T-helper 1 cell treated with Interleukin-12 subunit alpha and Interleukin-12 subunit beta and Interleukin-4 antibody, amounts not matched to agents 30 μg/mL and 1 μg/mL, for 36 hours (primary cell): ENCODE measurements around the gene CTU2.
A peak's percentile ranks its signal among the peaks of the same experiment; 100 is the strongest.

Experiments
- H3K27ac Mint-ChIP-seq: one replicate; pipeline ENCODE4 v1.8.0; 2021; ENCODE audit warnings: mild to moderate bottlenecking, mixed read lengths
- H3K27me3 Mint-ChIP-seq: one replicate; pipeline ENCODE4 v1.8.0; 2021; ENCODE audit warnings: low read depth, mixed read lengths
- H3K36me3 Mint-ChIP-seq: one replicate; pipeline ENCODE4 v1.8.0; 2021; ENCODE audit warnings: low read depth, mixed read lengths
- H3K4me1 Mint-ChIP-seq: one replicate; pipeline ENCODE4 v1.8.0; 2021; ENCODE audit warnings: low read depth, mixed read lengths
- H3K4me3 Mint-ChIP-seq: one replicate; pipeline ENCODE4 v1.8.0; 2021; ENCODE audit warnings: mild to moderate bottlenecking, moderate library complexity, mixed read lengths
- H3K9me3 Mint-ChIP-seq: one replicate; pipeline ENCODE4 v1.8.0; 2021; ENCODE audit warnings: mixed read lengths

Gene CTU2

GRCh38 chr16:88673716-88674379 lies 32.5 kb upstream of the CTU2 start:
- H3K4me1 Mint-ChIP-seq: no peaks in the 10 kb centered on the region
- H3K9me3 Mint-ChIP-seq: no peaks in the 10 kb centered on the region
- H3K27me3 Mint-ChIP-seq: no peaks in the 10 kb centered on the region
- H3K36me3 Mint-ChIP-seq: no peaks in the 10 kb centered on the region
- no peak overlapping the region for H3K27ac Mint-ChIP-seq
- H3K4me3 Mint-ChIP-seq: no peak overlapping the region

- no peak overlapping the region for H3K27ac Mint-ChIP-seq
- H3K27me3 Mint-ChIP-seq: no peaks in the 10 kb centered on the region
- no peak overlapping the region for H3K4me3 Mint-ChIP-seq
- peaks cover 9% of the 10 kb centered on the region for H3K4me1 Mint-ChIP-seq
- peaks cover 5% of the 10 kb centered on the region for H3K36me3 Mint-ChIP-seq
- H3K9me3 Mint-ChIP-seq: no peaks in the 10 kb centered on the region
Observed at GRCh38 chr16:88676502-88677242, 29.6 kb upstream of the CTU2 start.

GRCh38 chr16:88677721-88678120 lies 28.6 kb upstream of the CTU2 start:
- Mint-ChIP-seq H3K4me1 (peaks cover 18% of the 10 kb centered on the region), H3K9me3 (no peaks in the 10 kb centered on the region), H3K4me3 (no peak overlapping the region), H3K27me3 (no peaks in the 10 kb centered on the region), H3K27ac (no peak overlapping the region), H3K36me3 (peaks cover 5% of the 10 kb centered on the region)

- no peaks in the 10 kb centered on the region for H3K9me3 Mint-ChIP-seq
- H3K27ac Mint-ChIP-seq: no peak overlapping the region
- no peaks in the 10 kb centered on the region for H3K27me3 Mint-ChIP-seq
- H3K36me3 Mint-ChIP-seq: peaks cover 5% of the 10 kb centered on the region
- peaks cover 18% of the 10 kb centered on the region for H3K4me1 Mint-ChIP-seq
- H3K4me3 Mint-ChIP-seq: no peak overlapping the region
Observed at GRCh38 chr16:88678224-88678979, 27.9 kb upstream of the CTU2 start.

- Mint-ChIP-seq H3K27me3 (no peaks in the 10 kb centered on the region), H3K4me3 (no peak overlapping the region), H3K9me3 (no peaks in the 10 kb centered on the region), H3K36me3 (peaks cover 11% of the 10 kb centered on the region), H3K27ac (peak overlapping the region; percentile 15), H3K4me1 (peaks cover 25% of the 10 kb centered on the region)
Observed at GRCh38 chr16:88680554-88681083, 25.7 kb upstream of the CTU2 start.

- H3K27ac Mint-ChIP-seq: peak overlapping the region; percentile 87
- H3K36me3 Mint-ChIP-seq: peaks cover 11% of the 10 kb centered on the region
- H3K9me3 Mint-ChIP-seq: no peaks in the 10 kb centered on the region
- peaks cover 25% of the 10 kb centered on the region for H3K4me1 Mint-ChIP-seq
- peak overlapping the region; percentile 67 for H3K4me3 Mint-ChIP-seq
- H3K27me3 Mint-ChIP-seq: no peaks in the 10 kb centered on the region
Observed at GRCh38 chr16:88681084-88681680, 25.1 kb upstream of the CTU2 start.

GRCh38 chr16:88681709-88682451 lies 24.4 kb upstream of the CTU2 start:
- Mint-ChIP-seq H3K36me3 (peaks cover 11% of the 10 kb centered on the region), H3K27ac (peak overlapping the region; percentile 87), H3K27me3 (no peaks in the 10 kb centered on the region), H3K4me3 (peak overlapping the region; percentile 67), H3K4me1 (peaks cover 25% of the 10 kb centered on the region), H3K9me3 (no peaks in the 10 kb centered on the region)

GRCh38 chr16:88684569-88685155 lies 21.6 kb upstream of the CTU2 start:
- Mint-ChIP-seq H3K9me3 (no peaks in the 10 kb centered on the region), H3K27me3 (no peaks in the 10 kb centered on the region), H3K27ac (no peak overlapping the region), H3K4me3 (peak overlapping the region; percentile 31), H3K36me3 (peaks cover 11% of the 10 kb centered on the region), H3K4me1 (peaks cover 32% of the 10 kb centered on the region)

- Mint-ChIP-seq H3K27me3 (no peaks in the 10 kb centered on the region), H3K4me3 (peak overlapping the region; percentile 77), H3K36me3 (peaks cover 11% of the 10 kb centered on the region), H3K4me1 (peaks cover 34% of the 10 kb centered on the region), H3K9me3 (no peaks in the 10 kb centered on the region), H3K27ac (no peak overlapping the region)
Observed at GRCh38 chr16:88685156-88686061, 20.9 kb upstream of the CTU2 start.

GRCh38 chr16:88686062-88686438 lies 20.3 kb upstream of the CTU2 start:
- Mint-ChIP-seq H3K9me3 (no peaks in the 10 kb centered on the region), H3K27me3 (no peaks in the 10 kb centered on the region), H3K4me3 (peak overlapping the region; percentile 77), H3K36me3 (peaks cover 8% of the 10 kb centered on the region), H3K27ac (no peak overlapping the region), H3K4me1 (peaks cover 35% of the 10 kb centered on the region)

GRCh38 chr16:88686439-88687253 lies 19.7 kb upstream of the CTU2 start, which contains the start of gene SNAI3:
SNAI3 (minus strand) TSS chr16:88686507; CDS start chr16:88686406, 101 bp downstream.
- no peak within 1 kb of the TSS for H3K27ac Mint-ChIP-seq
- peaks cover 30% of the 10 kb centered on the region for H3K4me1 Mint-ChIP-seq
- peak within 1 kb of the TSS; percentile 77 for H3K4me3 Mint-ChIP-seq
- H3K36me3 Mint-ChIP-seq: peaks cover 7% of the 10 kb centered on the region
- no peaks in the 10 kb centered on the region for H3K27me3 Mint-ChIP-seq
- H3K9me3 Mint-ChIP-seq: no peaks in the 10 kb centered on the region

GRCh38 chr16:88687254-88687576 lies 19.1 kb upstream of the CTU2 start:
- H3K4me3 Mint-ChIP-seq: no peak overlapping the region
- H3K27ac Mint-ChIP-seq: no peak overlapping the region
- peaks cover 6% of the 10 kb centered on the region for H3K36me3 Mint-ChIP-seq
- H3K9me3 Mint-ChIP-seq: no peaks in the 10 kb centered on the region
- H3K4me1 Mint-ChIP-seq: peaks cover 30% of the 10 kb centered on the region
- H3K27me3 Mint-ChIP-seq: no peaks in the 10 kb centered on the region
